K562 (cell line): ENCODE results near the gene ARRB2. TPM values are rescaled to one million over a fixed set of nuclear protein-coding genes. Genes with fewer than 3 reads are reported as not detected.

Experiments used
- ARID2 ChIP-seq: fragments of 450-650 bp; IDR thresholded peaks from 2 replicates; pipeline ENCODE4 v1.6.1; 2017; ENCODE audit warnings: antibody characterized with exemption, mild to moderate bottlenecking
- E2F4 ChIP-seq: sonication (generic); formaldehyde crosslinking; IDR thresholded peaks from 2 replicates; pipeline ENCODE4 v1.8.0; 2022; ENCODE audit warnings: mild to moderate bottlenecking, low read depth, missing genetic modification reagents
- E2F6 ChIP-seq, 2 experiments: IDR thresholded peaks; 2 replicates each; pipeline ENCODE4 v1.6.1; 2011; ENCODE audit warnings: borderline replicate concordance in 1 of 2, control low read depth in 1 of 2, low read depth in 1 of 2, low read length in 1 of 2, mild to moderate bottlenecking in 1 of 2, mixed read lengths in 1 of 2, moderate library complexity in 1 of 2; ENCODE audit not compliant: insufficient read depth in 1 of 2, insufficient read length in 1 of 2, poor library complexity in 1 of 2, severe bottlenecking in 1 of 2; ENCODE audit errors: extremely low read depth in 1 of 2
- ELF2 ChIP-seq: fragments of 250-450 bp; sonication (Bioruptor Pico); IDR thresholded peaks from 2 replicates; pipeline ENCODE4 v1.5.0; 2021; ENCODE audit warnings: mild to moderate bottlenecking
- ELK3 ChIP-seq: fragments of 450-650 bp; formaldehyde crosslinking; IDR thresholded peaks from 2 replicates; pipeline ENCODE4 v1.4.0; 2020; ENCODE audit warnings: mild to moderate bottlenecking
- EP300 ChIP-seq: IDR thresholded peaks from 2 replicates; pipeline ENCODE4 v1.6.1; 2012; ENCODE audit warnings: low read length, improper control_type of control experiment
- FOS ChIP-seq: IDR thresholded peaks from 3 replicates; pipeline ENCODE4 v1.6.1; 2011; ENCODE audit not compliant: insufficient read length; ENCODE audit errors: extremely low read depth
- GABPB2 ChIP-seq: fragments of 250-450 bp; sonication (Bioruptor Pico); conservative IDR thresholded peaks from 2 replicates; pipeline ENCODE4 v1.5.1; 2021; ENCODE audit warnings: mild to moderate bottlenecking
- HDAC8 ChIP-seq: fragments of 450-650 bp; IDR thresholded peaks from 2 replicates; pipeline ENCODE4 v1.6.1; 2016; ENCODE audit warnings: mild to moderate bottlenecking, missing genetic modification characterization, moderate library complexity, missing compliant biosample characterization
- HNRNPLL ChIP-seq: fragments of 200-400 bp; formaldehyde crosslinking; IDR thresholded peaks from 2 replicates; pipeline ENCODE4 v1.6.1; 2017; ENCODE audit warnings: low read length, low read depth, mild to moderate bottlenecking; ENCODE audit not compliant: poor library complexity, severe bottlenecking
- MYC ChIP-seq, 2 experiments: fragments of 250-450 bp in 1 of 2; sonication (Bioruptor Pico) in 1 of 2; IDR thresholded peaks; 2 replicates each; pipeline versions ENCODE4 v1.5.1 to v1.6.1; 2012 to 2021; ENCODE audit warnings: low read depth in 2 of 2, borderline replicate concordance in 1 of 2, improper control_type of control experiment in 1 of 2, low read length in 1 of 2, mild to moderate bottlenecking in 1 of 2, moderate library complexity in 1 of 2
- PKNOX1 ChIP-seq: fragments of 450-650 bp; IDR thresholded peaks from 2 replicates; pipeline ENCODE4 v1.6.1; 2016
- RBBP5 ChIP-seq: fragments of 200-600 bp; sonication (generic); IDR thresholded peaks from 2 replicates; pipeline ENCODE4 v1.6.1; 2012; ENCODE audit warnings: borderline replicate concordance, mild to moderate bottlenecking, low read length, control low read depth, inconsistent platforms; ENCODE audit not compliant: insufficient read depth, poor library complexity, severe bottlenecking
- SAP30 ChIP-seq: fragments of 200-600 bp; sonication (generic); IDR thresholded peaks from 2 replicates; pipeline ENCODE4 v1.6.1; 2012; ENCODE audit warnings: borderline replicate concordance, low read depth, mild to moderate bottlenecking, moderate library complexity, low read length, control low read depth, inconsistent platforms; ENCODE audit not compliant: insufficient read depth, poor library complexity, severe bottlenecking
- VEZF1 ChIP-seq: fragments of 200-800 bp; sonication (Bioruptor generic); IDR thresholded peaks from 2 replicates; pipeline ENCODE4 v1.6.1; 2017; ENCODE audit warnings: missing genetic modification characterization, missing compliant biosample characterization
- ZBTB7A ChIP-seq: IDR thresholded peaks from 2 replicates; pipeline ENCODE4 v1.6.1; 2011; ENCODE audit warnings: low read depth, mild to moderate bottlenecking, low read length, moderate library complexity, borderline replicate concordance; ENCODE audit not compliant: control insufficient read depth
- ZEB2 ChIP-seq: fragments of 450-650 bp; IDR thresholded peaks from 2 replicates; pipeline ENCODE4 v1.6.1; 2016
- ZFP1 ChIP-seq: fragments of 450-650 bp; formaldehyde crosslinking; IDR thresholded peaks from 2 replicates; pipeline ENCODE4 v1.4.0; 2020; ENCODE audit warnings: mild to moderate bottlenecking, mixed read lengths
- ZNF695 ChIP-seq: fragments of 450-650 bp; formaldehyde crosslinking; IDR thresholded peaks from 2 replicates; pipeline ENCODE4 v1.4.0; 2020; ENCODE audit warnings: mild to moderate bottlenecking, moderate library complexity
- polyA plus RNA-seq, 8 experiments: library from polyadenylated mRNA; depleted of rRNA in 4 of 8; stranded (reverse) in 5 of 8; unstranded in 3 of 8; fragments of >200 nt; fragmentation: Nextera tagmentation in 2 of 8; fragmentation: Illumina TruSeq in 1 of 8; extraction: Ambion mirVana in 2 of 8; extraction: Trizol in 1 of 8; gene quantifications; 2 replicates each; pipeline versions ENCODE4 v1.2.1 to v1.2.3, GENCODE V29; 2011 to 2014; ENCODE audit warnings: inconsistent platforms in 1 of 8, missing spikeins in 1 of 8
- total RNA-seq, 7 experiments: library from RNA; depleted of rRNA in 6 of 7; stranded (reverse); fragments of >200 nt in 6 of 7; fragmentation: Illumina TruSeq in 2 of 7; extraction: Trizol in 2 of 7; gene quantifications; 2 replicates each; pipeline versions ENCODE4 v1.2.1 to v1.2.3, GENCODE V29; 2011 to 2021; ENCODE audit warnings: low replicate concordance in 1 of 7

ARRB2 gene
- total and polyA plus RNA-seq, 9 of the 15 experiments (the other 6 are each of a cell fraction or from before 2014, with no cell fraction given), result 0.79 to 15.3 (median 8.8) TPM

- peak; percentile 83 for TF ChIP-seq VEZF1 (CRISPR knock-in tag)
- TF ChIP-seq ZFP1, result no peak
- TF ChIP-seq PKNOX1, result peak; percentile 14; the same call in 1 of the 2 replicates
- TF ChIP-seq MYC (IDR thresholded peaks at IDR 0.05; ENCODE audit: low read depth, low read length), result peak; percentile 75
- TF ChIP-seq MYC (CRISPR knock-in tag; IDR thresholded peaks at IDR 0.05; ENCODE audit: borderline replicate concordance, low read depth), result no peak
- TF ChIP-seq EP300, result 0 out of 2 replicates have a peak, but pooled peaks have one; percentile 4
- TF ChIP-seq E2F4, result no peak; the same call in 1 of the 2 replicates
- no peak for TF ChIP-seq ELK3 (CRISPR knock-in tag)
- no peak for TF ChIP-seq SAP30
- TF ChIP-seq RBBP5, result no peak
- TF ChIP-seq ZEB2, result peak; percentile 81
- TF ChIP-seq FOS, result peak; percentile 16
- TF ChIP-seq ZBTB7A, result peak; percentile 30; the same call in 1 of the 2 replicates
- no peak for TF ChIP-seq ZNF695 (CRISPR knock-in tag)
- no peak for TF ChIP-seq ELF2 (CRISPR knock-in tag)
- TF ChIP-seq E2F6 (IDR thresholded peaks at IDR 0.05; ENCODE audit: borderline replicate concordance in 1 of 2, extremely low read depth in 1 of 2, insufficient read depth in 1 of 2, insufficient read length in 1 of 2, low read depth in 1 of 2, low read length in 1 of 2, poor library complexity in 1 of 2, severe bottlenecking in 1 of 2), result peak; percentile 71 to 79
- peak; percentile 23 for TF ChIP-seq HNRNPLL
- no peak for TF ChIP-seq GABPB2
- TF ChIP-seq HDAC8 (tag), result no peak
- peak; percentile 53; the same call in 1 of the 2 replicates for TF ChIP-seq ARID2
Observed at GRCh38 chr17:4709794-4710692, at the start of gene ARRB2 (continued).
